DMS53 treated with DMSO at 0.1 percent for 48 hours (cell line): ENCODE measurements around the gene NME8.

Source experiments
- DNase-seq: peaks from one replicate; lab custom pipeline; 2025; ENCODE audit not compliant: unreplicated experiment; lab: John Stamatoyannopoulos, UW

Gene NME8

GRCh38 chr7:37933018-37933566 lies 84.7 kb downstream of the NME8 start:
- DNase-seq, result no peak

GRCh38 chr7:37942934-37943610 lies 94.7 kb downstream of the NME8 start:
- no peak for DNase-seq

DNA sequence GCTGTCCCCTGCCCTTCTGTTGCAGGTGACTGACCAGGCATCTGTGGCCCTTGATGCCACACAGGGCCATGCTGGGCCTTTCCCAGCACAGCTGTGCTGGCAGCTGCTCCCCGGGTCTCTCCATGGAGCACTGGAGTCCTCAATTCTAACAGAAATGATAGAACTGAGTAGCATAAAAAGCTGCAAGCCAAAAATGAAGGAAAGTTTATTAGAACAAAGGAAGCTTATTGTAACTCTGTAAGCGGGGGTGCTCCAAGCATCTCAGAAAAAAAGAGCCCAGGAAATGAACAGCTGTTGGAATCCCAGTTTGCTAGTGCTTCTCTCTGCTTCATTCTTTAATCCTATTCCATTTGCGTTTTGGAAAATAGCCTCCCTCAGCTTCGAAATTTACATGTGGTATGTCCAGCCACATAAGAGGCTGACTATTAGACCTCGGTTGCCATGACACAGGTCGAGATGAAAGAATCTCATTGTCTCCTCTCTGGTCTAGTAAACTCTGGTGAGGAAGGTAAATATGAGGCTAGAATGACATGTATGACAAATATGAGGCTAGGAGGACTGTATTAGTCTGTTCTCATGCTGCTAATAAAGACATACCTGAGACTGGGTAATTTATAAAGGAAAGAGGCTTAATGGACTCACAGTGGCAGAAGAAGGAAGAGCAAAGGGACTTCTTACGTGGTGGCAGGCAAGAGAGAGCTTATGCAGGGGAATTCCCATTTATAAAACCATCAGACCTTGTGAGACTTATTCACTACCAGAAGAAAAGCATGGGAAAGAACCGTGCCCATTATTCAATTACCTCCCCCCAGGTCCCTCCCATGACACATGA lies 95.7 kb downstream of the NME8 start:
- DNase-seq, result no peak

DNA sequence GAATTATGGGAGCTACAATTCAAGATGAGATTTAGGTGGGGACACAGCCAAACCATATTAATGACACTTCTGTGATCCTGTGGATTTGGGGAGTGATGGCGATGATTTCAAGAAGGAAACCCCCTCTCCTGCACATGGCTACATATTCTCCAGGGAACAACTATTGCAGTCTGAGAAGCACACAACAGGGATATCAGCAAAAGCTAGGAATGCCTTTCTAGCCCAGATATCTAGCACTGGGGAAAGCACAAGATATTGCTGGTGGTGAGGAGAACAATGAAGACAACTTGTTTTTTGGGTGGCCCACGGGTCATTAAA lies 96.3 kb downstream of the NME8 start:
- DNase-seq, result no peak

GRCh38 chr7:37945336-37945735 lies 96.9 kb downstream of the NME8 start:
- DNase-seq, result no peak

DNA sequence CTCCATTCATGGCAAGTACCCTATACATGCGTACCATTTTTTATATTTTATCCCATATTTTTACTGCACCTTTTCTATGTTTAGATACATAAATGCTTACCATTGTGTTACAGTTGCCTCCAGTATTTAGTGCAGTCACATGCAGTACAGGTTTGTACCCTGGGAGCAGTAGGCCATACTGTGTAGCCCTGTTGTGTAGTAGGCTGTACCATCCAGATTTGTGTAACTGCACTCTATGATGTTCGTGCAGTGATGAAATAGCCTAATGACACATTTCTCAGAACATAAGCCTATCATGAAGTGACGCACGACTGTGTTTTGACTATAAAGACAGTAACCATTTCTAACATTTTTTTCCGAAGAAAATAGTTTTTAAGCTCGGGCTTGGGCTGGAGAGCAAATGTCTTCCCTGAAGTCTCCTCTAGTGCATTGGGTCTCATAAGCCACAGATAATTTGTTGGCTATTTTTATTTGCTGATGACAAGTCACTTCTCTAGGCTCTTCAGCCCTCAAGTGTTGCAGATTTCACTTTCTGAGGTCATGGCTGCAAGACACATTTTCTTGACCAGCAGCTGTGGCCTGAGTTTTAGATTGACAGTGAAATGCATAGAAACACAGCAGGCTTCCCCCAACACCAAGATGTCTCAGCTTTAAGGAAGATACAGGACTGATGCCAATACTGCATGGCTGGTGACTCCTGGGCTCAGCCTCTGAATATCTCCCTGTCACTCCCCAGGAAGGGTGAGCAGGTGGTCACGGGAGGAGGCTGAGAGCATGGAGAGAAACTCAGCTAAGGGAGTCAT lies 98.9 kb downstream of the NME8 start:
- DNase-seq, result no peak

DNA sequence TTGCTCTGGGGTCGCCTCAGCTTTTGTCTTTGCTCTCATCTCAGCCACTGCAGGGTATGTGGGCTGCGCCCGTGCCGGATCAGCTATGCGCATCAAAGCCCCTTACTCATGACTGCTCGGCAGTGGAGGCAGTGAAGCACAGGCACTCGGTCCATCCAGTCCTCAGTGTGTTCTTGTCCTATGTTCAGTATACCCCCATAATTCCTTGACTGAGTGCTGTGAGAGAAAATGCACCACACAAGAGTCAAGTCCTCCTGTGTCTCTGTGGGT lies 99.5 kb downstream of the NME8 start:
- no peak for DNase-seq
